HepG2 (cell line): ENCODE results near the gene CELSR2. TPM values are rescaled to one million over a fixed set of nuclear protein-coding genes. Genes with fewer than 3 reads are reported as not detected.
A peak's percentile ranks its signal among the peaks of the same experiment; 100 is the strongest.

Source experiments
- ATAC-seq: fragments of 200-7000 bp; cut with Tn5 transposase; 3 replicates; pipeline ENCODE4 v1.9.1; 2020; ENCODE audit warnings: mild to moderate bottlenecking, moderate library complexity
- BruUV-seq: library from RNA; stranded (reverse); fragments of 400-500 nt; replicated peaks from 2 replicates; lab custom pipeline; 2021; lab: Mats Ljungman, UMichigan
- CTCF ChIA-PET: fragments of 300-600 bp; formaldehyde crosslinking; extraction: SDS; loops from one replicate; lab custom pipeline; 2021; ENCODE audit warnings: low total read pairs, inconsistent platforms, low intra/inter-chr PET ratio; lab: Yijun Ruan, JAX
- POLR2A ChIA-PET: fragments of 350-600 bp; sonication (Branson Sonifier 250); formaldehyde crosslinking; loops from one replicate; lab custom pipeline; 2020; ENCODE audit warnings: antibody characterized with exemption, inconsistent platforms; lab: Yijun Ruan, JAX
- DNase-seq: peaks from one replicate; pipeline ENCODE4 v3.0.0-alpha.2; 2015; ENCODE audit warnings: low spot score
- FAIRE-seq: peaks from 3 replicates; lab custom pipeline; 2011; peaks lifted over from hg19 to GRCh38; lab: Jason Lieb, UNC
- H2AFZ ChIP-seq: one replicate; pipeline ENCODE4 v1.6.1; 2011; ENCODE audit warnings: low read length, inconsistent platforms
- H3K27ac ChIP-seq: fragments of 300-600 bp; 3 replicates; pipeline ENCODE4 v1.8.0; 2011; ENCODE audit warnings: mixed run types, mild to moderate bottlenecking, mixed read lengths, low read length, inconsistent platforms; ENCODE audit not compliant: insufficient read depth; ENCODE audit errors: extremely low read length
- H3K27me3 ChIP-seq, 2 experiments: fragments of 200-600 bp in 1 of 2; 2 replicates in 1 of 2; 3 replicates in 1 of 2; pipeline versions ENCODE4 v1.6.0 to v1.8.0; 2011; ENCODE audit warnings: low read length in 2 of 2, mild to moderate bottlenecking in 2 of 2, moderate library complexity in 2 of 2, inconsistent platforms in 1 of 2; ENCODE audit not compliant: insufficient read depth in 2 of 2, control insufficient read depth in 1 of 2
- H3K36me3 ChIP-seq, 2 experiments: fragments of 200-600 bp in 1 of 2; replicated peaks in 1 of 2; 2 replicates in 1 of 2; 3 replicates in 1 of 2; pipeline versions ENCODE4 v1.5.1 to v1.8.0; 2011; ENCODE audit warnings: low read length in 2 of 2, inconsistent platforms in 1 of 2; ENCODE audit not compliant: insufficient read depth in 2 of 2, control insufficient read depth in 1 of 2
- H3K4me1 ChIP-seq: 2 replicates; pipeline ENCODE4 v1.5.1; 2012; ENCODE audit warnings: low read length, inconsistent platforms; ENCODE audit not compliant: insufficient read depth
- H3K4me2 ChIP-seq: 2 replicates; pipeline ENCODE4 v1.6.0; 2011; ENCODE audit warnings: low read depth, low read length, inconsistent platforms
- H3K4me3 ChIP-seq, 3 experiments: fragments of 200-600 bp in 1 of 3; sonication (generic), shearing (Covaris generic) in 1 of 3; replicated peaks in 1 of 3; 2 replicates each; pipeline ENCODE4 v1.5.1; 2011 to 2016; ENCODE audit warnings: low read length in 3 of 3, inconsistent platforms in 2 of 3, low read depth in 2 of 3, mild to moderate bottlenecking in 2 of 3, control low read depth in 1 of 3, mixed read lengths in 1 of 3; ENCODE audit not compliant: insufficient read depth in 1 of 3
- H3K79me2 ChIP-seq: one replicate; pipeline ENCODE4 v1.6.1; 2011; ENCODE audit warnings: low read length, inconsistent platforms; ENCODE audit not compliant: insufficient read depth
- H3K9ac ChIP-seq: 2 replicates; pipeline ENCODE4 v1.6.0; 2011; ENCODE audit warnings: mild to moderate bottlenecking, low read depth, low read length, inconsistent platforms; ENCODE audit not compliant: insufficient read depth
- H3K9me3 ChIP-seq: 2 replicates; pipeline ENCODE4 v1.5.1; 2012; ENCODE audit warnings: mild to moderate bottlenecking, low read length
- H4K20me1 ChIP-seq: 2 replicates; pipeline ENCODE4 v1.6.0; 2011; ENCODE audit warnings: inconsistent platforms, mild to moderate bottlenecking, low read length, moderate library complexity; ENCODE audit not compliant: insufficient read depth
- ATF6 ChIP-seq: sonication (generic); formaldehyde crosslinking; conservative IDR thresholded peaks from 2 replicates; pipeline ENCODE4 v1.4.0; 2020; ENCODE audit warnings: missing genetic modification reagents
- BORCS8-MEF2B ChIP-seq: sonication (generic); formaldehyde crosslinking; IDR thresholded peaks from 2 replicates; pipeline ENCODE4 v1.8.0; 2022; ENCODE audit warnings: mild to moderate bottlenecking, missing genetic modification reagents
- EED ChIP-seq: sonication (generic); formaldehyde crosslinking; IDR thresholded peaks from 2 replicates; pipeline ENCODE4 v1.5.0; 2020; ENCODE audit warnings: mild to moderate bottlenecking, missing genetic modification reagents
- FIP1L1 ChIP-seq: fragments of 200-400 bp; formaldehyde crosslinking; IDR thresholded peaks from 2 replicates; pipeline ENCODE4 v1.6.1; 2018; ENCODE audit warnings: low read depth, mild to moderate bottlenecking, low read length, moderate library complexity, borderline replicate concordance; ENCODE audit not compliant: insufficient read depth
- FOXC1 ChIP-seq: sonication (generic); formaldehyde crosslinking; IDR thresholded peaks from 2 replicates; pipeline ENCODE4 v1.8.0; 2022; ENCODE audit warnings: mild to moderate bottlenecking, missing genetic modification reagents, borderline replicate concordance
- JARID2 ChIP-seq: sonication (generic); formaldehyde crosslinking; IDR thresholded peaks from 2 replicates; pipeline ENCODE4 v1.8.1; 2023; ENCODE audit warnings: missing genetic modification reagents, inconsistent platforms; ENCODE audit not compliant: insufficient replicate concordance
- MIXL1 ChIP-seq: IDR thresholded peaks from 2 replicates; pipeline ENCODE4 v1.6.1; 2016
- NR2F1 ChIP-seq, 2 experiments: fragments of 450-650 bp in 1 of 2; formaldehyde crosslinking in 1 of 2; IDR thresholded peaks; 2 replicates each; pipeline versions ENCODE4 v1.5.0 to v1.6.1; 2016 to 2020; ENCODE audit warnings: mild to moderate bottlenecking in 1 of 2, missing compliant biosample characterization in 1 of 2, missing genetic modification reagents in 1 of 2, moderate library complexity in 1 of 2
- PCBP2 ChIP-seq: fragments of 200-400 bp; formaldehyde crosslinking; optimal IDR thresholded peaks from 2 replicates; pipeline ENCODE3; 2018; ENCODE audit warnings: low read length, low read depth; ENCODE audit not compliant: poor library complexity, severe bottlenecking
- SYNCRIP ChIP-seq: fragments of 200-400 bp; formaldehyde crosslinking; IDR thresholded peaks from 2 replicates; pipeline ENCODE4 v1.6.1; 2018; ENCODE audit warnings: mild to moderate bottlenecking, low read depth, low read length; ENCODE audit not compliant: insufficient read depth
- ZFP90 ChIP-seq: sonication (generic); formaldehyde crosslinking; IDR thresholded peaks from 2 replicates; pipeline ENCODE4 v1.8.0; 2022; ENCODE audit warnings: missing genetic modification reagents, mild to moderate bottlenecking, inconsistent platforms, borderline replicate concordance
- ZFYVE20 ChIP-seq: sonication (generic); formaldehyde crosslinking; IDR thresholded peaks from 2 replicates; pipeline ENCODE4 v1.8.0; 2023; ENCODE audit warnings: low read depth, mild to moderate bottlenecking, moderate library complexity, missing genetic modification reagents, borderline replicate concordance
- ZNF296 ChIP-seq: sonication (generic); formaldehyde crosslinking; conservative IDR thresholded peaks from 2 replicates; pipeline ENCODE4 v1.5.0; 2020; ENCODE audit warnings: mild to moderate bottlenecking, missing genetic modification reagents
- ZNF556 ChIP-seq: sonication (generic); formaldehyde crosslinking; IDR thresholded peaks from 2 replicates; pipeline ENCODE4 v1.4.0; 2020; ENCODE audit warnings: mild to moderate bottlenecking, missing genetic modification reagents, borderline replicate concordance
- ZNF644 ChIP-seq: IDR thresholded peaks from 2 replicates; pipeline ENCODE4 v1.6.1; 2016; ENCODE audit warnings: low read depth
- WGBS: methylation state at CpG from one replicate; pipeline ENCODE4 v1.1.6; 2017; ENCODE audit warnings: low lambda C conversion rate; 5-methylcytosine and 5-hydroxymethylcytosine counted together
- in situ Hi-C: cut with HindIII; loops from 2 replicates; pipeline ENCODE4 v1.10.0; 2017; ENCODE audit warnings: low pct_unique_long_range_greater_than_20kb; ENCODE audit not compliant: extremely low pct_ligation_motif_present
- intact Hi-C: fragments of 100-400 bp; cut with micrococcal nuclease; formaldehyde crosslinking; loops from one replicate; pipeline ENCODE4 v1.10.0; 2022; ENCODE audit not compliant: unreplicated experiment
- polyA plus RNA-seq, 8 experiments: library from polyadenylated mRNA; depleted of rRNA in 3 of 8; stranded (reverse) in 7 of 8; unstranded in 1 of 8; fragments of >200 nt; fragmentation: Illumina TruSeq in 4 of 8; extraction: Trizol in 4 of 8; gene quantifications; 2 replicates each; pipeline versions ENCODE4 v1.2.1 to v1.2.3, GENCODE V29; 2011 to 2016; ENCODE audit warnings: low read depth in 4 of 8, missing spikeins in 1 of 8, mixed read lengths in 1 of 8; ENCODE audit not compliant: insufficient read depth in 1 of 8
- total RNA-seq, 5 experiments: library from RNA; depleted of rRNA; stranded (reverse); fragments of >200 nt; fragmentation: Illumina TruSeq; extraction: Trizol; gene quantifications; 2 replicates each; pipeline ENCODE4 v1.2.3, GENCODE V29; 2016; ENCODE audit warnings: low read depth in 1 of 5
- TF ChIP-seq, protein P1 (sequence below): IDR thresholded peaks from 2 replicates; pipeline ENCODE4 v1.6.1; 2016; ENCODE audit warnings: mild to moderate bottlenecking

The CELSR2 gene
- total and polyA plus RNA-seq, 2 of the 13 experiments (the other 11 are each of a cell fraction or from before 2014, with no cell fraction given): 4.0 to 6.6 TPM

GRCh38 chr1:109252893-109253802 is 3.8 kb downstream of the CELSR2 start (continued):
- TF ChIP-seq SYNCRIP: no peak
- no peak for TF ChIP-seq EED (CRISPR knock-in tag)
- TF ChIP-seq FIP1L1: no peak

GRCh38 chr1:109253803-109254620 is 4.7 kb downstream of the CELSR2 start:
- Histone ChIP-seq H3K27ac (peak overlapping the region; percentile 88), H2AFZ (no peak overlapping the region), H4K20me1 (no peaks in the 10 kb centered on the region), H3K4me2 (peak overlapping the region; percentile 91), H3K4me3 (peak overlapping the region; percentile 29 to 59 (median 44); a peak in 5 of 6 replicates), H3K4me1 (peaks cover 46% of the 10 kb centered on the region), H3K79me2 (no peaks in the 10 kb centered on the region), H3K27me3 (no peaks in the 10 kb centered on the region), H3K36me3 (peaks cover 0 to 2% of the 10 kb centered on the region in 2 experiments; a peak in 1 of 5 replicates), H3K9me3 (no peaks in the 10 kb centered on the region), H3K9ac (peak overlapping the region; percentile 71)
- CTCF ChIA-PET: interaction anchor here (1.6 kb wide), 1 partner anchor 53 kb away, joined by 3 read pairs; no protein-coding TSS in a partner anchor
- DNase-seq (peak; percentile 69), ATAC-seq (peak; percentile 70), FAIRE-seq (peak; percentile 71)
- intact Hi-C loops: no loop called here
- 0% methylated on average over 4 of the region's 9 CpGs for WGBS
- no TSS peak for BruUV-seq
- POLR2A ChIA-PET: interaction anchor here (0.5 to 1.9 kb wide), 14 partner anchors 7 to 229 kb away, joined by 3 to 10 read pairs (median 4); partner anchors contain the start of genes PSRC1, SARS1 and SORT1
- in situ Hi-C loops: no loop called here
- TF ChIP-seq FOXC1 (CRISPR knock-in tag) (no peak), ZNF296 (no peak), JARID2 (CRISPR knock-in tag) (no peak), ZNF644 (CRISPR knock-in tag) (no peak), NR2F1 (CRISPR knock-in tag; IDR thresholded peaks at IDR 0.05) (peak in 1 of 2 experiments; percentile 45; a peak in 1 of 4 replicates), BORCS8-MEF2B (no peak; the same call in 1 of the 2 replicates), ZFYVE20 (CRISPR knock-in tag) (no peak), ZNF556 (CRISPR knock-in tag) (no peak; the same call in 1 of the 2 replicates), ATF6 (CRISPR knock-in tag) (no peak), PCBP2 (no peak), ZFP90 (CRISPR knock-in tag) (no peak), MIXL1 (CRISPR knock-in tag) (0 out of 2 replicates have a peak, but pooled peaks have one; percentile 19)
- TF ChIP-seq, protein P1, sequence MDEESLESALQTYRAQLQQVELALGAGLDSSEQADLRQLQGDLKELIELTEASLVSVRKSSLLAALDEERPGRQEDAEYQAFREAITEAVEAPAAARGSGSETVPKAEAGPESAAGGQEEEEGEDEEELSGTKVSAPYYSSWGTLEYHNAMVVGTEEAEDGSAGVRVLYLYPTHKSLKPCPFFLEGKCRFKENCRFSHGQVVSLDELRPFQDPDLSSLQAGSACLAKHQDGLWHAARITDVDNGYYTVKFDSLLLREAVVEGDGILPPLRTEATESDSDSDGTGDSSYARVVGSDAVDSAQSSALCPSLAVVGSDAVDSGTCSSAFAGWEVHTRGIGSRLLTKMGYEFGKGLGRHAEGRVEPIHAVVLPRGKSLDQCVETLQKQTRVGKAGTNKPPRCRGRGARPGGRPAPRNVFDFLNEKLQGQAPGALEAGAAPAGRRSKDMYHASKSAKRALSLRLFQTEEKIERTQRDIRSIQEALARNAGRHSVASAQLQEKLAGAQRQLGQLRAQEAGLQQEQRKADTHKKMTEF (CRISPR knock-in tag): no peak
